ENCODE measurements around the gene EPB41.

- TF ChIP-seq CTCF (IDR thresholded peaks at IDR 0.05; ENCODE audit: low read depth, low read length) (no peak), EZH2phosphoT487 (IDR thresholded peaks at IDR 0.05; ENCODE audit: low read depth) (no peak)
These were observed 88.4 kb downstream of the EPB41 start for GRCh38 chr1:29002792-29003191.
